Activated CD4-positive, alpha-beta T cell treated with anti-CD3 and anti-CD28 coated beads, Interleukin-2, amount 50 U/mL, for 1 hour (primary cell): Measurements from ENCODE around the gene PRSS21.

Experiments used
- DNase-seq: peaks from one replicate; pipeline ENCODE4 v3.0.0-alpha.2; 2020

The PRSS21 gene

GRCh38 chr16:2779978-2780898 lies 36.8 kb upstream of the PRSS21 start:
- no peak for DNase-seq

- DNase-seq = no peak
Observed at GRCh38 chr16:2782583-2783351, 34.3 kb upstream of the PRSS21 start.

GRCh38 chr16:2783581-2784357 lies 33.3 kb upstream of the PRSS21 start:
- no peak for DNase-seq

GRCh38 chr16:2784358-2785100 lies 32.5 kb upstream of the PRSS21 start:
- no peak for DNase-seq

- DNase-seq = no peak
Observed at GRCh38 chr16:2785101-2785991, 31.7 kb upstream of the PRSS21 start.

- DNase-seq = no peak
Observed at GRCh38 chr16:2786061-2786825, 30.8 kb upstream of the PRSS21 start.

- DNase-seq = no peak
Observed at GRCh38 chr16:2786826-2787151, 30.2 kb upstream of the PRSS21 start.

- no peak for DNase-seq
Observed at GRCh38 chr16:2787406-2787805, 29.6 kb upstream of the PRSS21 start, which contains the start of gene PRSS33. TSS of gene PRSS33 (minus strand) at chr16:2787560. CDS start at chr16:2786547, 1,013 bp downstream.

GRCh38 chr16:2787961-2788360 lies 29.1 kb upstream of the PRSS21 start:
- no peak for DNase-seq

GRCh38 chr16:2790631-2791030 lies 26.4 kb upstream of the PRSS21 start:
- no peak for DNase-seq

GRCh38 chr16:2791174-2791573 lies 25.9 kb upstream of the PRSS21 start:
- no peak for DNase-seq

GRCh38 chr16:2792940-2793339 lies 24.1 kb upstream of the PRSS21 start:
- DNase-seq = no peak

- DNase-seq = no peak
Observed at GRCh38 chr16:2795395-2796143, 21.5 kb upstream of the PRSS21 start.

GRCh38 chr16:2798723-2799204 lies 18.3 kb upstream of the PRSS21 start:
- DNase-seq = no peak

- DNase-seq = no peak
Observed at GRCh38 chr16:2799205-2799858, 17.7 kb upstream of the PRSS21 start.

GRCh38 chr16:2799859-2800226 lies 17.2 kb upstream of the PRSS21 start:
- no peak for DNase-seq

GRCh38 chr16:2803545-2804195 lies 13.4 kb upstream of the PRSS21 start:
- no peak for DNase-seq

GRCh38 chr16:2804728-2805127 lies 12.3 kb upstream of the PRSS21 start:
- DNase-seq = no peak

GRCh38 chr16:2806286-2806685 lies 10.8 kb upstream of the PRSS21 start:
- no peak for DNase-seq
